MM.1S (cell line): ENCODE results near the gene CABP2.
A peak's percentile ranks its signal among the peaks of the same experiment; 100 is the strongest.
"Not testable (repeated sequence)": the region's sequence is repeated elsewhere in the genome, so short reads cannot be mapped to it uniquely, and the experiment has no call there.

Source experiments
- DNase-seq: peaks from one replicate; pipeline ENCODE4 v3.0.0-alpha.2; 2015
- H2AFZ ChIP-seq: fragments of 300-600 bp; sonication (generic); 2 replicates; pipeline ENCODE4 v1.6.0; 2016; ENCODE audit warnings: antibody characterized with exemption, low read length
- H3F3A ChIP-seq: fragments of 300-600 bp; sonication (generic); 2 replicates; pipeline ENCODE4 v1.6.1; 2016; ENCODE audit warnings: mild to moderate bottlenecking, antibody characterized with exemption, low read length, moderate library complexity, mixed read lengths; ENCODE audit not compliant: insufficient read depth
- H3K27ac ChIP-seq: fragments of 300-600 bp; sonication (generic); 2 replicates; pipeline ENCODE4 v1.5.1; 2016; ENCODE audit warnings: mild to moderate bottlenecking, low read length
- H3K27me3 ChIP-seq: fragments of 300-600 bp; sonication (generic); replicated peaks from 2 replicates; pipeline ENCODE4 v1.6.0; 2016; ENCODE audit warnings: low read length; ENCODE audit not compliant: insufficient read depth
- H3K36me3 ChIP-seq: fragments of 300-600 bp; sonication (generic); replicated peaks from 2 replicates; pipeline ENCODE4 v1.6.1; 2016; ENCODE audit warnings: mild to moderate bottlenecking, low read length, mixed read lengths; ENCODE audit not compliant: insufficient read depth
- H3K4me1 ChIP-seq: fragments of 300-600 bp; sonication (generic); 2 replicates; pipeline ENCODE4 v1.6.1; 2016; ENCODE audit warnings: low read length, mixed read lengths
- H3K4me2 ChIP-seq: fragments of 300-600 bp; sonication (generic); 2 replicates; pipeline ENCODE4 v1.6.0; 2016; ENCODE audit warnings: low read depth, low read length
- H3K4me3 ChIP-seq: fragments of 300-600 bp; sonication (generic); 2 replicates; pipeline ENCODE4 v1.5.1; 2016; ENCODE audit warnings: low read length, mixed read lengths
- H3K79me2 ChIP-seq: fragments of 300-600 bp; sonication (generic); 2 replicates; pipeline ENCODE4 v1.6.1; 2016; ENCODE audit warnings: mixed run types, low read length, mixed read lengths
- H3K9ac ChIP-seq: fragments of 300-600 bp; sonication (generic); 2 replicates; pipeline ENCODE4 v1.6.1; 2016; ENCODE audit warnings: low read length, mixed read lengths
- H3K9me2 ChIP-seq: fragments of 300-600 bp; sonication (generic); replicated peaks from 2 replicates; pipeline ENCODE4 v1.6.1; 2016; ENCODE audit warnings: mild to moderate bottlenecking, low read length, mixed read lengths; ENCODE audit not compliant: insufficient read depth
- H3K9me3 ChIP-seq: fragments of 300-600 bp; sonication (generic); replicated peaks from 2 replicates; pipeline ENCODE4 v1.6.1; 2016; ENCODE audit warnings: mild to moderate bottlenecking, low read length, mixed read lengths; ENCODE audit not compliant: insufficient read depth
- H4K20me1 ChIP-seq: fragments of 300-600 bp; sonication (generic); 2 replicates; pipeline ENCODE4 v1.6.1; 2016; ENCODE audit warnings: mild to moderate bottlenecking, low read length, moderate library complexity, mixed read lengths; ENCODE audit not compliant: insufficient read depth
- EZH2 ChIP-seq: fragments of 300-600 bp; sonication (generic); optimal IDR thresholded peaks from 2 replicates; pipeline ENCODE3; 2017; ENCODE audit warnings: low read depth, mild to moderate bottlenecking, antibody characterized with exemption, low read length, mixed read lengths
- EZH2phosphoT487 ChIP-seq: fragments of 300-600 bp; sonication (generic); IDR thresholded peaks from 2 replicates; pipeline ENCODE4 v1.6.1; 2018; ENCODE audit warnings: antibody characterized with exemption, low read length
- TF ChIP-seq, protein P1 (sequence below): fragments of 300-600 bp; sonication (generic); IDR thresholded peaks from 2 replicates; pipeline ENCODE4 v1.5.1; 2016; ENCODE audit warnings: antibody characterized with exemption, low read length, mixed read lengths

The CABP2 gene

DNA sequence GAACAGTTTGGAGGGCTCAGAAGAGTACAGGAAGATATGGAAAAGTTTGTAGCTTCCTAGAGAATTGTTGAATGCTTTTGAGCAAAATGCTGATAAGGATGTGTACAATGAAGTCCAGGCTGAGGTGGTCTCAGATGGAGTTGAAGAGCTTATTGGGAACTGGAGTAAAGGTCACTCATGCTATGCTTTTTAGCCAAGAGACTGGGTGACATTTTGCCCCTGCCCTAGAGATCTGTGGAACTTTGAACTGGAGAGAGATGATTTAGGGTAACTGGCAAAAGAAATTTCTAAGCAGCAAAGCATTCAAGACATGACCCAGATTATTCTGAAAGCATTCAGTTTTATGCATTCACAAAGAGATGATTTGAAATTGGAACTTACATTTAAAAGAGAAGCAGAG, 27.9 kb upstream of the CABP2 start:
- no peak for DNase-seq
- TF ChIP-seq, protein P1, sequence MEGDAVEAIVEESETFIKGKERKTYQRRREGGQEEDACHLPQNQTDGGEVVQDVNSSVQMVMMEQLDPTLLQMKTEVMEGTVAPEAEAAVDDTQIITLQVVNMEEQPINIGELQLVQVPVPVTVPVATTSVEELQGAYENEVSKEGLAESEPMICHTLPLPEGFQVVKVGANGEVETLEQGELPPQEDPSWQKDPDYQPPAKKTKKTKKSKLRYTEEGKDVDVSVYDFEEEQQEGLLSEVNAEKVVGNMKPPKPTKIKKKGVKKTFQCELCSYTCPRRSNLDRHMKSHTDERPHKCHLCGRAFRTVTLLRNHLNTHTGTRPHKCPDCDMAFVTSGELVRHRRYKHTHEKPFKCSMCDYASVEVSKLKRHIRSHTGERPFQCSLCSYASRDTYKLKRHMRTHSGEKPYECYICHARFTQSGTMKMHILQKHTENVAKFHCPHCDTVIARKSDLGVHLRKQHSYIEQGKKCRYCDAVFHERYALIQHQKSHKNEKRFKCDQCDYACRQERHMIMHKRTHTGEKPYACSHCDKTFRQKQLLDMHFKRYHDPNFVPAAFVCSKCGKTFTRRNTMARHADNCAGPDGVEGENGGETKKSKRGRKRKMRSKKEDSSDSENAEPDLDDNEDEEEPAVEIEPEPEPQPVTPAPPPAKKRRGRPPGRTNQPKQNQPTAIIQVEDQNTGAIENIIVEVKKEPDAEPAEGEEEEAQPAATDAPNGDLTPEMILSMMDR, result no peak
- TF ChIP-seq EZH2phosphoT487, result no peak
- no peak for TF ChIP-seq EZH2
- H3K27me3 ChIP-seq, result 0 out of 2 replicates have a peak, but pooled peaks cover 3% of the 10 kb centered on the region

DNA sequence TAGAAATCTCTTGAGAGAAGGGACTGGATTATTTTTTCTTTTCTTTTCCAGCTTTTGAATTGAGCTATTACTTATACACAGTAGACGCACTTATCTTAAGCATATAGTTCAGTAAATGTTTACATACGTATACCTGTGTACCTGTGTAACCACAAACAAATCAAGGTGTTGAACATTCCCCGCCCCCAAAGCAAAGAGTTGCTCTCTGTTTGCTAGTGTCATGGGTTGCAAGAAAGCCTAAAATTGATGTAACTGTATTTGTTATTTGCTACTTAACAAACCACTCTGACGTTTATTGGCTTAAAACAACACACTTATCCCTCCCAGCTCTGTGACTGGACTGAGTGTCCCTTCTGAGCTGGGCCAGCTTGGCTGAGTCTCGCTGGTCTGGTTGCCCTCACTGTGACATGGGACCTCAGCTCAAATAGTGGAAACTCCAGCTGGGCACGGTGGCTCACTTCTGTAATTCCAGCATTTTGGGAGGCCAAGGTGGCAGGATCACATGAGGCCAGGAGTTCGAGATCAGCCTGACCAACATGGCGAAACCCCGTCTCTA, 25.4 kb upstream of the CABP2 start:
- TF ChIP-seq EZH2, result no peak
- TF ChIP-seq, protein P1, result no peak
- no peak for TF ChIP-seq EZH2phosphoT487
- H4K20me1 ChIP-seq, result no peaks in the 10 kb centered on the region
- no peak overlapping the region for H2AFZ ChIP-seq
- H3K27ac ChIP-seq, result no peak overlapping the region
- no peak overlapping the region for H3K4me2 ChIP-seq
- DNase-seq, result no peak
- H3K36me3 ChIP-seq, result no peaks in the 10 kb centered on the region
- no peaks in the 10 kb centered on the region for H3K4me1 ChIP-seq
- H3K27me3 ChIP-seq, result 0 out of 2 replicates have a peak, but pooled peaks cover 3% of the 10 kb centered on the region
- no peak overlapping the region for H3K9ac ChIP-seq
- no peaks in the 10 kb centered on the region for H3K79me2 ChIP-seq
- no peaks in the 10 kb centered on the region for H3K9me3 ChIP-seq
- no peaks in the 10 kb centered on the region for H3F3A ChIP-seq
- no peak overlapping the region for H3K4me3 ChIP-seq
- H3K9me2 ChIP-seq, result no peaks in the 10 kb centered on the region

More for the DNA sequence above, 27.9 kb upstream of the CABP2 start:
- Histone ChIP-seq H4K20me1 (no peaks in the 10 kb centered on the region), H3F3A (no peaks in the 10 kb centered on the region), H3K27ac (no peak overlapping the region), H3K9me3 (no peaks in the 10 kb centered on the region), H3K36me3 (no peaks in the 10 kb centered on the region), H3K9ac (no peak overlapping the region), H3K79me2 (no peaks in the 10 kb centered on the region), H3K4me1 (no peaks in the 10 kb centered on the region), H3K4me2 (no peak overlapping the region), H3K4me3 (no peak overlapping the region), H3K9me2 (no peaks in the 10 kb centered on the region), H2AFZ (no peak overlapping the region)

GRCh38 chr11:67548112-67548511, 24.9 kb upstream of the CABP2 start:
- not testable (repeated sequence) for H3K27ac ChIP-seq, H3K27me3 ChIP-seq, H3K9ac ChIP-seq, H3K4me2 ChIP-seq, H3K9me2 ChIP-seq, H3K4me3 ChIP-seq, DNase-seq, H2AFZ ChIP-seq, H3K79me2 ChIP-seq, H4K20me1 ChIP-seq, H3K9me3 ChIP-seq, H3F3A ChIP-seq, H3K36me3 ChIP-seq, H3K4me1 ChIP-seq

DNA sequence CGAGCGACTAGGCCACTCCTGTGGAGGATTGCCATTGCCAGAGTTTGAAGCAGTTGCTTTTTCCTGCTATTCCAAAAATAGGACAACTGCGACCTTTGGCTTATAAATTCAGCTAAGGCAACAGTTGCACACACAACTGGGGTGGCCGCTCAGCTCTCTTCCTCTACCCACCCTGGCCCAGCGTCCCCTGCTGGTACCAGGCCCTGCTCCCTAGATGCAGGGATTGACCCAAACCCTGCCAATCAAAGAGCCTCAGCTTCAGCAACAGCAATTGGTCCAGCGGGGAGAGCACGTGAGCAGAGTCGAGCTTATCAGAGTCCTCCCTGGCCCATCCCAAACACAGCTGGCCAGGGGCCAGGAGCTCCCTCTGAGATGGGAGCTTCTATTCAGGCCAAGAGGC, 22.0 kb upstream of the CABP2 start:
- no peaks in the 10 kb centered on the region for H3K4me1 ChIP-seq
- H3K36me3 ChIP-seq, result no peaks in the 10 kb centered on the region
- H3K9ac ChIP-seq, result no peak overlapping the region
- H3K9me2 ChIP-seq, result no peaks in the 10 kb centered on the region
- no peaks in the 10 kb centered on the region for H4K20me1 ChIP-seq
- no peaks in the 10 kb centered on the region for H3F3A ChIP-seq
- H3K79me2 ChIP-seq, result no peaks in the 10 kb centered on the region
- no peak for DNase-seq
- no peak overlapping the region for H3K4me3 ChIP-seq
- no peak overlapping the region for H2AFZ ChIP-seq
- H3K27me3 ChIP-seq, result no peaks in the 10 kb centered on the region
- TF ChIP-seq EZH2phosphoT487 (no peak), EZH2 (no peak)
- TF ChIP-seq, protein P1, result 0 out of 2 replicates have a peak, but pooled peaks have one; percentile 4
- no peak overlapping the region for H3K4me2 ChIP-seq
- H3K27ac ChIP-seq, result no peak overlapping the region
- H3K9me3 ChIP-seq, result no peaks in the 10 kb centered on the region
